ENCODE measurements around the gene ZBTB42.

The ZBTB42 gene

GRCh38 chr14:104844306-104845032 lies 43.6 kb downstream of the ZBTB42 start:
- peak; percentile 25 for DNase-seq

GRCh38 chr14:104845033-104845666 lies 44.2 kb downstream of the ZBTB42 start:
- DNase-seq, result no peak

- DNase-seq, result no peak
Observed at GRCh38 chr14:104845834-104846441, 45.0 kb downstream of the ZBTB42 start.

DNA sequence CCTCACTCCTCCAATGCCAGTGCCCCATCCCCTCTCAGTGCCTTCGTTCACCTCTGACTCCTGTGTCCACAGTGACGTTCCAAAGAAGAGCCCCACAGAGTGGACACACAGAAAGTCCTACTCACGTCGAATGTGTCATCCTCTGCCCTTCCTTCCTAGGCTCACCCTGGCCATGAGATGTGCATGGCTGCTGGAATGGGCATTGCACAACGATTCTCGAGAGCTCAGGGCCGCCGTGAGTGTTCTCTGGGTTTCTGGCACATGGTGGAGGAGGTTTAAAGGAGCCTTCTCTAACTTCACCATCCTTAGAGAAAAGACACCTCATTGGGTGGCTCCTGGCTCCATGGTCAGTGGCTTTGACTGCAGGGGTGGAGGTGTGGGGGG lies 51.4 kb downstream of the ZBTB42 start:
- no peak for DNase-seq
